Esophagus mucosa (tissue), 1 donor: ENCODE results near the gene NTM. TPM values are rescaled to one million over a fixed set of nuclear protein-coding genes. Genes with fewer than 3 reads are reported as not detected.

Experiments used
- ATAC-seq: fragments of 200-7000 bp; cut with Tn5 transposase; one replicate; pipeline ENCODE4 v1.9.1; 2020
- total RNA-seq: library from RNA; stranded (reverse); gene quantifications from one replicate; pipeline ENCODE4 v1.2.4, GENCODE V29; 2023
- donor health status: DM: yes; HTN: yes; CAD: no.

NTM gene
- total RNA-seq, 1 donor from 2014 or later, result 0.92 TPM

DNA sequence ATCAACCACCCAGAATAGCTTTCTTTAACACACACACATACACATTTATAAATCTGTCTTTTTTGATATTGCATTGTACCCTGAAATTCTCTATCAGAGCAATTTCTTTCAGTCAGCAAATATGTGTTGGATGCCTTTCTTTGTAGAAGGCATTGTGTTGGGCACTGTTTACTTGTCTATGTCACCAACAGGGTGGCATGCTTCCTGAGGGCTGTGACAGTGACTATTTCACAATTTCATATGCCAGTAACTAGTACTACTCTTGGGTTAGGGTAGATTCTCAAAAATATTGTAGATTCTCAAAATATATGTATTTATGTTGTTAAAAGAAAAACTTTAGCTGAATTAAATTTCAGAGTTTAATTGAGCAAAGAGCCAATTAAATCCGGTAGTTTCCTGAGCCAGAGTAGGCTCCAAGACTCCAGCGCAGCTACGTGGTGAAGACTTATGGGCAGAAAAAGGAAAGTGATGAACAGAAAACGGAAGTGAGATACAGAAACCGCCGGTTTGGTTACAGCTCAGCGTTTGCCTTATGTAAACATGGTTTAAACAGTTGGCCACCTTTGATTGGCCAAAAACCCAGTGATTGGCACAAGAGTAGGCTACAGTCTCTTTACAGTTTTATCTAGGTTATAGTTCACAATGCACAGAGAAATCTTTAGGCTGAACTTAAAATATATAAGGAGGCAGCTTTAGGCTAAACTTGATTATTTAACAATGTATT lies 723.3 kb downstream of the NTM start:
- no peak for ATAC-seq

DNA sequence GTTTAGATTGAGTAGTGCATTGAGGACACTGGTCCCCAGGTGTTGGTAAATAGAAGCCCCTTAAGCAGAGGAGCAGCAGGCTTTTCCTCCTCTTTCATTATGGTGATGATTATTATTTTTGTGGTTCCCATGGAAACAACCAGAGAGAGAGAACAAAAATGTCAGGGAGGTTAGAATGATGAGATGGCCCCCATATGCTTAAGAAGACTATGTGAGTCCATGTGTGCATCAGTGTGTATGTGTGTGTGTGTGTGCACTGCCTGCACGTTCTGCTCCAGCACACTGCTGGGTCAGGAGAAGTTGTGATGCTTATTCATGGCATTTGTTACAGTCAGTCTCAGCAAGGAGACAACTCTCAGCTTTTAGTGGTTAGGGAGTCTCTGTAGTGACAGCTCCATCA lies 724.2 kb downstream of the NTM start:
- no peak for ATAC-seq

GRCh38 chr11:132095230-132096131 lies 725.1 kb downstream of the NTM start:
- ATAC-seq, result no peak

DNA sequence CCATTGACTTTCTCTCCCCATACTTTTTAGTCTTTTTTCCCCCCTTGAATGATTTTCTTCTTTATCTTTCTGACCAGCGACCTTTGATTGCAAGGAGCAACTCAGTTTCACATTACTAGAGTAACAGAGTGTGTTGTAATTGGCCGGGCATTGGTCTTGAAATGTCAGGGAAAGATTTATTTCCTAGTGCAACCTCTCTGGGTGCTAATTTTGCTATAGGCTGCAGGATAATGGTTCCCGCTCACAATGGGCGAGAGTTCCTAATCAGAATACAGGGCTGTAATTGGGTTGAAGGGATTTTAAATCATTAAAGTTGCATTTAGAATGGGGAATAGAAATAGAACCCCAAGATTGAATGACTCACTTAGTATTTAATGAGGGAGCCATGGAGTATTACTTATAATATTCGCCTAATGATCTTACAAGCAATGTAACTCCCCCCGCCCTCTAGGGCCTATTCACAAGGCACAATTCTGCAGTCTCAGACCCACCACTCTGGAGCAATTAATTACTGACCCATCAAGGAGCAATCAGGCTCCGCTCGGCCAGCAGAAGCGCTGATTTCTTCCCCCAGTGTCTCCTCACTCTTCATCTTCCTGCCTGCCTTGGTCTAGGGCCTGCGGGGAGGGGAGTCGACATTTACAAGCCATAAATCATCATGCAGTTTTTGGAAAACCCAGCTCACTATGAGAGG lies 725.9 kb downstream of the NTM start:
- no peak for ATAC-seq

DNA sequence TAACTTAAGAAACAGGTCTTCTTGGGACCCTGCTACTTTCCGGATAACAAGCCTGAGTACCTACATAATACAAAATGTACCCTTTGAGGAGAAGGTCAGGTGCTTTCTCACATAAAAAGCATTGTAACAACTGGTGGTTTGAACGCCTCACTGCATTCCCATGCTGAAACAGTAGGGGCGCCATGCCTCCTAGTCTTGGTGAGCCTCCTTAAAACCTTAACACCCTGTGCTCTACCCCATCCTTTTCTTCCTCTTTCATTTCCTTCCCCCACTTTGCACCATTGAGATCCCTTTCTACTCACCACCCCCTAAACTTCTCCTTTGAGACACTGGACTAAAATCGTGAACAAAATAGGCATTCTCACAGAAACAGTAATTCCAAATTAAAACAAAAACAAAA lies 729.3 kb downstream of the NTM start:
- no peak for ATAC-seq

DNA sequence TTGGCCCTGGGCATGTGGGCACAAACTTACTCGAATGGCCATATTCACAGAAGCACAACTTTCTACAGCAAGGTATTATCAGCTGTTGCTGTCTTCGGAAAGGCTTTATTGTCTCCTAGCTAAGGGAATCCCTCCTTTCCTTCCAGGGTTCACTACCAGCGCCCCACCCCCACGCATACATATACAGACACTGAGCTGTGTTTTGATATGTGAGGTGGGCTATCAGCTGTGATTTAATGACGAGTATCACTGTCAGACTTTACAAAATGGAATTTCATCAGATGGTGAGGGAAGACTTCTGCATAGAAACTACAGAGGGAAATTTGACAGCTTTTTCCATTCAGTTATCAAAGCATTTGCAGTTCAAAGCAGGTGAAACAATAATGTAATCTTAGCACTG lies 730.2 kb downstream of the NTM start:
- ATAC-seq, result no peak

DNA sequence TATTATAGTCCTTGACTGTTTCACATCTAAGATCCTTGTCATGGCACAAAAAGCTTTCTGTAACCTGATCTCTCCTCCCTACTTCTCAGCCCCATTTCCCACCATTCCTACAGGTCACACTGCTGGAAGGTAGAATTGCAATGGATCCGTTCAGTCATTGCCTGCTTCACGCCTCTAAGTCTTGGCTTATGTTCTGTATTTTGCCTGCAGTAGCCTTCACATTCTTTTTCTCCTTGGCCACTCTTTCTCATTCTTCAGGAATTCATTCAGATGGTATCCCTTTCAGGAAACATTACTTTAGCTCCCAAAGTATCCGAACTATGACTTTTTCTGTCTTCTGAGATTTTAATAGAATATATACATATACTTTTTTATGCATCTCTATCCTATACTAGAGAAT lies 731.5 kb downstream of the NTM start:
- no peak for ATAC-seq

DNA sequence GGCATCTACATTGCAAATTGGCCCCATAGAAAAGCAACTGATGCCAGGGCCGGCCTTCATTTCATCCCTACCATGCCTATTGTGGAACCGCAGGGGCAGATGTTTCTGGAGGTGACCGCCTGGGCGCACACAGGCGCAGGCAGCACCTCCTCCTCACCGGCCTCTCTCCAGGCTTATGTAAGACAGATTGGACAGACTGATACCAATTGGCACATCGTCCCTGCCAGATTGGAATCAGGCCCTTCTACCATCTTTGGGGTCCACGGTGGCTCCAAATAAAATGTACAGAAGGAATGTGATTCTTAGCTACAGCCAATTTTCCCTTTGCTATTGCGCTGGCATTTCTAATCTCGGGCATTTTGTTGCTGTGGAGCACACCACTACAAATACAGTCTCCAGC lies 732.6 kb downstream of the NTM start:
- ATAC-seq, result no peak

DNA sequence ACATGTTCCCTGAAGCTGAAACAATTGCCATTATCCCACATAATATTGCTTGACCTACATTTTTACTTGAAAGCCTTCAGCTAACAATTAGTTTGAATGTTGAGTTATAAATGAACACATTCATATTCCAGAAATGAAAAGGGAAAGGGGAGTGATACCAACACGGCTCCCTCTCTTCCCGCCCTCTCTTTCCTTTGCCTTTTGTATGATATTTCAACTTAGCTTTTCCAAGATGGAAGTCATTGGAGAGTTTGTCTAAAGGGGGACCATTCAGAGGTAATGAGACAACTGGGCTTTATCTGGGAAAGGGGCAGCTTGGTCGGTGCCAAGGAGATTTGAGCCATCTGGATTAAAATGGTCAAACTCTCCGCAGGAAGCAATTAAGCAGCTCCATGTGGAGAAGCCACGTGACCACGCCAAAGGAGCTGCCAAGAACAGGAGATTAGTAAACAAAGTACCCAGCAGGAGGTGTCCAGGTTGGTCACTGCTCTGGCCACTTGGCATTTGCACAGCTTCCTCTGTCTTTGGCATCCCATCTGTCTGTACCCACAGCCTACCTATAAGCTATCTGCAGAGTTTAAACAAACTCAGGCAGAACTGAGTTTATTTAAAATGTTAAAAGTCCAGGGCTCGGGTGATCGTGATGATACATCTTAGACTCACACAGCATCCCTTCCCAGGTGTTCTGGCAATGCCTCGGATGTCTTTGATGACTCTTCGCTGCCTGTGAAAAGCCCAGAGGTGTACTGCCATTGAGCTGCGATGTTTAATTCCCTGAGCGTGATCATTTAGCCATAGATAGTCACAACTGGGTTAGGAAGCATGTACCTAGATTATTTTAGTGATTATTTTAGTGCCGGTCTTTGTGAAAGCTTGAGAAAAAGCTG lies 735.9 kb downstream of the NTM start:
- ATAC-seq, result no peak

DNA sequence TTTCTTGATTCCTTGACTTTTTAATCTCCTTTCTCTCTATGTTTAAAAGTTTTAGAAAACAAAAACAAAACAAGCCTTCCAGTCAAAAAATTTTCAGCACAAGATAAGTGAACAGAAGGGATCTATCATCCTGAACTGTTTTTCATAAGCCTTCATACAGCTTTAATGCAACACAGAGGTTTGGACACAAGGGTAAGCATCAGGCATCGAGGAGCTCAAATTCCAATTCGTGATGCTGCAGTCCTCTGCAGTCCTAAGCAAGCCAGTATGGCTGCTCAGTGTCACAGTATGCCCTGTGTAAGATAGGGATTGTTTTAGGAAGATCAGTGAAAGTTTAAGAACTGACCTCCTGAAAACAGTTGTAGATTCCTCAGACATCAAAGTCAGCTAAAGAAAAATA lies 740.9 kb downstream of the NTM start:
- no peak for ATAC-seq

DNA sequence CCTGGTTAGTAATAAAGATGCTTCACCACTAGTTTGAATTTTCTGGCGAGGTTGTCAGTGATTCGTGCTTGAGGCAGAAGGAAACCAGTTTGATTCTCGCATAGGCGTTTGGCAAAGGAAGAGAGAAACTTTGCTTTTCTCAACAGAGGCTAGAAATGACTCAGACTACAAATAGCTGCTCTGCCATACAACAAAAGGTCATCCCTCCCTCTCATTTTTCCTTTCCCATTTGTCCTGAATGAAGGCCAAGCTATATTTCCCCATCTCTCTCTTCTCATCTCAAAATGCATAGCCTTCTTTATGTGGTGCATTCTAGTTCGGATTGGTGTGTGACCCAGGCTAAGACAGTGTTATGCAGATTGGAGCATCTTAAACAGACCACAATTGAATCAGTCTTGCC lies 741.4 kb downstream of the NTM start:
- no peak for ATAC-seq

- ATAC-seq, result no peak
Measured at GRCh38 chr11:132112846-132113245, 742.4 kb downstream of the NTM start.

GRCh38 chr11:132114185-132114584 lies 743.8 kb downstream of the NTM start:
- no peak for ATAC-seq

DNA sequence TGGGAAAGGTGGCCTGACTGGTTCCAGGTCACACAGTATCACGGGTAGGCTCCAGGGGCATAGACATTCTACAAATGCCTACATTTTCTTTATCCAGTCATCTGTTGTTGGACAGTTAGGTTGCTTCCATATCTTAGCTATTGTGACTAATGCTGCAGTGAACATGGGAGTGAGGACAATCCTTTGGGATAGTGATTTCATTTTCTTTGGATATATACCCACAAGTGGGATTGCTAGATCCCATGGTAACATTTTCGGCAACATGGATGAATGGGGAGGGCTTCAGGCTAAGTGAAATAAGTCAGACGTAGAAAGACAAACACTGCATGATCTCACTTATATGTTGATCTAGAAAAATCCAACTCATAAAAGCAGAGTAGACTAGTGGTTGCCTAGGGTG lies 744.3 kb downstream of the NTM start:
- ATAC-seq, result no peak

- no peak for ATAC-seq
Measured at GRCh38 chr11:132115454-132115853, 745.0 kb downstream of the NTM start.

DNA sequence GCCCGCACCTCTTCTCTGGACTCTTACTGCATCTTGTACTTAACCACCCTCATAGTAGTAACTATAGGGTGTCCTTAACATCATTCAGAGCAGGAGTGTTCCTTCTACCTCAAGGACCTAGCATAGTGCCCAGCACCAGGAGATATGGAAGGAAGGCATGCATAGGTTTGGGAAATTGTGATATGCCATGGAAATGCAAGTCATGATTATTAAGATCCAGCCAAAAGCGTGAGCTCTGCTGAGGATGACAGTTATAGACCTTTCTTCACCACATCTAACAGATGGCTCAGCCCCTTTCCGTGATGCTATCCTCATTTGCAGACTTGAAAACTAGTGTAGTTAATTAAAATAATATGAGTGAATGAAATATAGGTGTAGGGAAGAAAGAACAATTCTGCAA lies 746.1 kb downstream of the NTM start:
- no peak for ATAC-seq

GRCh38 chr11:132118661-132119060 lies 748.2 kb downstream of the NTM start:
- ATAC-seq, result no peak

DNA sequence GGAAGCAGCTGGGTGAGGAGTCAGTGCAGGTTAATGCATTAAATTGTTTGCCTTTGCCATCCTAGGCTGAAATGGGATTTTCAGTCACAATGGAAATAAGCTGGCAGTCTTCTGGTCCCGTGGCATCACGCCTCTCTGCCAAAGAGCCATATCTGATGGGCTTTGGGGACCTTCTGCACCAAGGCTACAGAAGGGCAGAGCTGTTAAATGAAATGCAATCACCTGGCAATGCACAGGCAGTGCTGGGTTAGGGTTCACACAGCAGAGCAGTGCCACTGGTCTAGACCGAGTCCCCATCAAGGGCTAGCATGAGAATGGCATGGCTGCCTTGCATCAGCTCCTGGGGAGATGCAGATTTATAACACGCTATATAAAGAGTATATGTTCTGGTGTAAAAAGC lies 749.2 kb downstream of the NTM start:
- ATAC-seq, result no peak

- ATAC-seq, result no peak
Measured at GRCh38 chr11:132122735-132123134, 752.3 kb downstream of the NTM start.

DNA sequence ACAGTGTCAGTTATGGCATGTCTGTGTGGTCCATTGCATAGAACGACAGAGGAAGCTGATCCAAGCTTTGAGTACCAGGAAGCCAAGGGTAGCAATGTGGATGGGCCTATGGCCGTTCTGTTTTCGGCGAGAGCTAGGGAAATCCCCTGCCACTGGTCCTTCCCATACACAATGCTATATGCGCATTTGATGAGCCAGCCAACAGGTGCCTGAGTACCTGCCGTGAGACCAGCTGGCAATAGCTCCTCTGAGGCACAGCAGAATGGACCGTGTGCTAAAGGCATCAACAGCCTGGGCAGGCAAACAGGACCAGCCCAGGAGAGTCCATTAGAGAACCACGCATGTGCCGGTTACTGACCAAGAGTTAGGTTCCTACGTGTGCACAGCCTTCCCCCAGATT lies 753.0 kb downstream of the NTM start:
- ATAC-seq, result no peak

DNA sequence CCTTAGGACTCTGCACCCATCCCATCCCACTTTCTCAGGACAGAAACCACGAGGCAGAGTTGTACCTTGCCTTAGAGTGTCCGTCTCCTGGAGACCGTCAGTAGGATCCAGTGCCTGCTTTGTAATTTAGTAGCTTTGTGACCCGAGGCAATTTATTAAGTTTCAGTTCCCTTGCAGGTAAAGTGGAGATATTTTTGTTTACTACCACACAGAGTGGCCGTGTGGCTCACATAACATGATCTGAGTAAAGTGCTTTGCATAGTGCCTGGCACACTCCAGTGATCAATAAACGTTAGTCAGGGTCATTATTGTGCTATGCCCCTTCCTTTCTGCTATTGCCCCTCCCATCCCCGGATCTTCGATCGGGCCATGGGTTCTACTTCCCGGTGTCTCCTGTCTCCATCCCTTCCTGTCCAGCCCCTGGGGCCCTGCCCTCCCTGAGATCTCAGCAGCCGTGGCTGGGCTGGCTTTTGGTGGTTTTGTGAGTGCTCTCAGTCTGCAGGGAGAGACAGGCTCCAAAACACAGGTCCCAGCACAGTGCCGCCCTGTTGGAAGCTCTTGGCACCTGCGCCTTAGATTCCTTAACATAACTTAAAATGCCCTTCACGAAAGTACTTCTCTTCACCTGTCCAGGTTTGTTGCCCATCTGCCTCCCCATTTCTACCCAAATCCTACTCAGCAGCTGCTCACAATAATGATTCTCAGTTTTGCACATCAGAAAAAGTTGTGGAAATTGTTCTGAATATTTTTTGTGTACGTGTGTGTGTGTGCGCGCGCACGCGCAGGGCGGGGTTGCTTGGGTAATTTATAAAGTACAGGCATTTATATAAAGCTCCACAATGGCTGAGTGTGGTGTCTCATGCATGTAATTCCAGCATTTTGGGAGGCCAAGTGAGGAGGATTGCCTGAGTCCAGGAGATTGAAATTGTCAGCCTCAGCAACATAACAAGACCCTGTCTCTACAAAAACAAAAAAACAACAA lies 753.7 kb downstream of the NTM start:
- ATAC-seq, result no peak
